ENCODE results near the gene UGT1A1.

Gene UGT1A1

GRCh38 chr2:233758849-233759248 lies 1.2 kb upstream of the UGT1A1 start:
- no peak for DNase-seq

- DNase-seq: no peak
Observed at GRCh38 chr2:233761040-233761769, 1.1 kb downstream of the UGT1A1 start.

- DNase-seq: no peak
Observed at GRCh38 chr2:233764264-233764663, 4.2 kb downstream of the UGT1A1 start.

- DNase-seq: no peak
Observed at GRCh38 chr2:233764761-233765160, 4.7 kb downstream of the UGT1A1 start.

- DNase-seq: no peak
Observed at GRCh38 chr2:233766416-233766815, 6.3 kb downstream of the UGT1A1 start.

GRCh38 chr2:233768076-233768475 lies 8.0 kb downstream of the UGT1A1 start:
- DNase-seq: no peak

GRCh38 chr2:233769260-233769659 lies 9.2 kb downstream of the UGT1A1 start:
- DNase-seq: no peak

- no peak for DNase-seq
Observed at GRCh38 chr2:233772153-233772552, 12.1 kb downstream of the UGT1A1 start.

- DNase-seq: no peak
Observed at GRCh38 chr2:233772583-233772982, 12.5 kb downstream of the UGT1A1 start.

- no peak for DNase-seq
Observed at GRCh38 chr2:233773854-233774253, 13.8 kb downstream of the UGT1A1 start.

- DNase-seq: no peak
Observed at GRCh38 chr2:233775414-233775813, 15.3 kb downstream of the UGT1A1 start.

GRCh38 chr2:233778030-233778429 lies 18.0 kb downstream of the UGT1A1 start, which contains the start of gene MROH2A:
TSS of gene MROH2A (plus strand) at chr2:233778330. CDS start at chr2:233779359, 1,029 bp downstream.
- DNase-seq: no peak

- DNase-seq: no peak
Observed at GRCh38 chr2:233779722-233780121, 19.7 kb downstream of the UGT1A1 start.

GRCh38 chr2:233780771-233781170 lies 20.7 kb downstream of the UGT1A1 start:
- DNase-seq: no peak

GRCh38 chr2:233789554-233789953 lies 29.5 kb downstream of the UGT1A1 start:
- no peak for DNase-seq

GRCh38 chr2:233791151-233791882 lies 31.2 kb downstream of the UGT1A1 start:
- DNase-seq: no peak

- DNase-seq: no peak
Observed at GRCh38 chr2:233791883-233792329, 31.8 kb downstream of the UGT1A1 start.

GRCh38 chr2:233792720-233793119 lies 32.6 kb downstream of the UGT1A1 start:
- no peak for DNase-seq

- DNase-seq: no peak
Observed at GRCh38 chr2:233793465-233794127, 33.5 kb downstream of the UGT1A1 start.

GRCh38 chr2:233794128-233794658 lies 34.1 kb downstream of the UGT1A1 start:
- no peak for DNase-seq

- DNase-seq: no peak
Observed at GRCh38 chr2:233795735-233796171, 35.7 kb downstream of the UGT1A1 start.

- no peak for DNase-seq
Observed at GRCh38 chr2:233796254-233796653, 36.2 kb downstream of the UGT1A1 start.

GRCh38 chr2:233798335-233799086 lies 38.4 kb downstream of the UGT1A1 start:
- DNase-seq: no peak

Measured in activated naive CD4-positive, alpha-beta T cell treated with anti-CD3 and anti-CD28 coated beads, Interleukin-2, amount 50 U/mL, for 16 hours (primary cell).